GM21526 (cell line): Measurements from ENCODE around the gene SLC36A2.
"Not testable (repeated sequence)": the region's sequence is repeated elsewhere in the genome, so short reads cannot be mapped to it uniquely, and the experiment has no call there.

Experiments
- ATAC-seq: cut with Tn5 transposase; IDR thresholded peaks from one replicate; pipeline ENCODE4 v1.9.1; 2021; ENCODE audit warnings: moderate library complexity; ENCODE audit not compliant: unreplicated experiment, low FRiP score

The SLC36A2 gene

DNA sequence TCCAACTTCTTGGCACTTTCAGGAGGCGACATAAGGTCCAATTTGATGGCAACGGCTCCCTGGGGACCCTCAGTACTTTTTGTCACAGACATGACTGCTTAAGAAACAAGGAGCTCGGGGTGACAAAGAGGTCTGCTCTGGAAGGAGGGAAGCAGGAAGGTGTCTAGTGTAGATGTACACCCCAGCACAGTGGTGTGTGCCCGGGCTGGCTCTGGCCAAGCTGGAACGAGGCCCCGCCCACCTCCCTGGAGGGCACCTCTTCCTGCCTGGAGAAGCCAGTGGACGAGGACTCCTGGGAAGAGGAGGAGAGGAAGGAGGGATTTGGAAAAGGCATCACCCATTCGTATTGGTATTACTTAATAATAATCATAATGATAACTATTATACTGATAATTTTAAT, at the start of gene SLC36A2:
Gene SLC36A2, minus strand, starts transcription at position 191 of the 400 bp plus-strand sequence. Its CDS starts 99 bp downstream, at position 92.
- ATAC-seq, result no peak

DNA sequence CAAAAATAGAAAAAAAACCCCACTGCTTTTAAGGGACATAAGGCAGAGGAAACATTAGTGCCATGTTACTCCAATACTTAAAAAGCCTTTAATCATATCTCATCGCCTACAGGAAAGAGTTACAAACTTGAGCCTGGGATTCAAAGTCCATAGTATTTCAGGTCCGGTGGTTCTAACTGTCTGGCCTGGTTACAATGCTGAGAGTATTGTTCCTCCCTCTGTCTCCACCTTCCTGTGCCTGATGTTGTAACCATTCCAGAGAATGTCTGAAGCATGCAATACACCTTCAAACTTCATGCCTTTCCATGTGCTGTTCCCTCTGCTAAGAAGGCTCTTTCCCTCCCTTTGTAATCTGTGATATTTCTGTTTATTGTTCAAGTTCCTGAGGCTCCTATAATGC, 41.6 kb upstream of the SLC36A2 start:
- ATAC-seq, result no peak

DNA sequence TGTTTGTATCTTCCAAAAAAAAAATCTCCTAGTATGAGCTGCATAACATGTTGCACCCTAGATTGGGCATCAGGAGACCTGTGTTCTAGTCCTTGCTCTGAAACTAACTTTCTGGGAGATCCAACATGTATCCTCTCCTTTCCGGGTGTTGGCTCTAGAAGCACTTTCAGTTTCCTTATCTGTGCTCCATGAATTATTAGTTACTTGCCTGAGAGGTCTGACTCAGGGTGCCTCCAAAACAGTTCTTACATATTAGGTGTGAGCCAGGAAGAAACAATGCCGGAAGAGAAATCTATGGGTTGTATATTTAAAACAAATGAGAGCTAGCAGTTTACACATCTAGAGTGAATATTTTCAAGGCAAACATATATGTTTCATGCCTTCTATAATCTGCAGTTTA, 36.7 kb upstream of the SLC36A2 start:
- ATAC-seq, result no peak

DNA sequence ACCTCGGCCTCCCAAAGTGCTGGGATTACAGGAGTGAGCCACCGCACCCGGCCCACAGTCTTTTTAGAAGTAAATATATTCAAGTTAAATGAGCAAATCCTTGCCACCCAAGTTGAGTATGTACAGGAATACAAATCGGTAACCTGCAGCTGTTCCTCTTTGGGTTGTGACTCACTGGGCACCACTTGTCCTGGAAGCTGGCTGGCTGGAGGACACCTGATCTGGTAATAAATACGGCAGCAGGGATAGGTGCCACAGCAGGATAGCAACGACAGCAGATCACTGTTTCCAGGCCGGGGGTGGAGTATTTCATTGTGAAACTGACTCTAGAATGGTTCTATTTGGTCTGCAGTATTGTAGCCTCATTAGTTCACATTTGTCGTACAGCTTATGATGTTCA, 35.7 kb upstream of the SLC36A2 start:
- no peak for ATAC-seq

DNA sequence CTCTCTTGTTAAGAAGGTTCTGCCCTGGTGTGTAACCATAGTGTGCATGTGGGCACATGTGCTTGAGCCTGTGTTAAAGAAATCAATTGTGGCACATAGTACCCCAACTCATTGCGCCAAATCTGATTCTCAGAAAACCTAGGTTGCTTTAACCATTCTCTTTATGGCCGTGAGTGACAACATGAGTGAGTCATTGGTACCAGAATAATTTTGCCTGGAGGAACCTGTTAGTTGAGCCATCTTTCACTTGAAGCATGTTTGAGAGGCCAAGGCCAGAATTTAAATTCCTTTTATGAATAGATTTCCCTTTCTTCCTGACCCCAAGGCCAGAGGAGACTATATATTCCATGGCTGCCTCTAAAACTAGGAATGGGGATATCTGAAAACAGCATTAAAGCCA, 35.2 kb upstream of the SLC36A2 start:
- no peak for ATAC-seq

DNA sequence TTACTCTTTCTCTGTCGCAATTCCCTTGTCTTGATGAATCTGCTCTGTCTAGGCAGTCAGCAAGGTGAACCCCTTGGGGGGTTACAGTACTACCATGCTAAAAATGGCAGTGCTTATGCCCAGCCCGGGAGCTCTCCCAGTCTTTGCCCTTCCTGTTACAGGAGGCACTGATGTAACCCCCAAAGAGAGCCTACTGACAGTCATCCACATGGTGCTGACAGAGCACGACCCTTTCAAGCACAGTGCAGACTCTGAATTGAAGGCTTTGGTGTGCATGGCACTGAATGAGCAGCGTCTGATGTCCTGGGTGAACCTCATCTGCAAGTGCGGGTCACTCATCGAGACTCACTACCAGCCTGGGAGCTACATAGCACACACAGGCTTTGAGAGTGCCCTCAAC, 34.5 kb upstream of the SLC36A2 start:
- ATAC-seq, result no peak

DNA sequence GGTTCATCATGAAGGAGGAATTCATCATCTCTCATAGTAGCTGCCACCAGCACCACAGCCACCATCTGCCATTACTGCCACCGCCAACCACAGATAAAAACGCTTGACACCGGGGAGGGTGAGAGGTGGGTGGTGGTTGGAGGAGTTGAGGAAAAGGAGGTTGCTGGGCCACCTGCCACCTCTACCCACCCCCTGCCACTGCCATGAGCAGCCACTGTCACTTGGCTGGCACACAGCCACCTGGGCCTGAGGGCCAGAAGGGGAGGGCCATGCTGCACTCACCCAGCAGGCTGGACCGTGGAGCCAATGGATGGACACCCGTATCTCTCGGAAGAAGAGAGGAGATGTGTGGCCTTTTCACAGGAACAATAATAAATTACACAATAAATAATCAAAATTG, 31.3 kb upstream of the SLC36A2 start:
- ATAC-seq, result no peak

DNA sequence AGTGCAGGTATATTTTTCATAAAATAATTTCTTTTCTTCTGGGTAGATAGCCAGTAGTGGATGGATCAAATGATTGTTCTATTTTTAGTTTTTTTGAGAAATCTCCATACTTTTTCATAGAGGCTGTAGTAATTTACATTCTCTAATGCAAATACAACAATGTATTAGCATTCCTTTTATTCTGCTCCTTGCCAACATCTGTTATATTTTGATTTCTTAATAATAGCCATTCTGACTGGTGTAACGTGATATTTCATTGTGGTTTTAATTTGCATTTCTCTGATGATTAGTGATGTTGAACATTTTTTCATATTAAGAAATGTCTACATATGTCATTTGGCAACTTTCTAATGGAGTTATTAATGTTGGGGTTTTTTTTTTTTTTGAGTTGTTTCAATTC, 27.2 kb upstream of the SLC36A2 start:
- no peak for ATAC-seq

DNA sequence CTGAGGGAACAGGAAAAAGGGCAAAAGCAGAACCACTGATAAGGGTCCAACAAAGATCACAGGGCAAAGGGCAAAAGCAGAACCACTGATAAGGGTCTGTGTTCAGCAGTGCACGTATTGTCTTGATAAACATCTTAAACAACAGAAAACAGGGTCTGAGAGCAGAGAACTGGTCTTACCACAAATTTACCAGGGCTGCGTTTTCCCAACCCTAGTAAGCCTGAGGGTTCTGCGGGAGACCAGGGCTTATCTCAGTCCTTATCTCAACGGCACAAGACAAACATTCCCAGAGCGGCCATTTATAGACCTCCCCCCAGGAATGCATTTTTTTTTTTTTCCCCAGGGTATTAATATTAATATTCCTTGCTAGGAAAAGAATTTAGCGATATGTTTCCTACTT, 19.7 kb upstream of the SLC36A2 start:
- not testable (repeated sequence) for ATAC-seq

DNA sequence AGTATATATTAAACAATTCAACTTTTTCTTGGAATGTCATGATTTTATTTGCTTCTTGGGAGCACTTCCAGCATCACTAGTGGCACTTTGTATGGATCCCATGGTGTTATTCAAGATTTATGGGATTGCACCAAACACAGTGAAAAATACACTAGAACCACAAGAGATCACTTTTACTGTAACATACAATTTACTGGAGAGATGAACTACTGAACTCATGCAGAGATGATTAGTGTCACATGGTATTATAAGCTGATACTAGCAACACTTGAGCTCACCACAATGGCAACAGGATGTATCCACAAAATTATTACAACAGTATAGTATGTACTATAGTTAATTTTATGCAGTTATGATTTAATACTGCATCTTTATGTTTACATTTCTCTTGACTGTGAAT, 16.3 kb upstream of the SLC36A2 start:
- no peak for ATAC-seq

DNA sequence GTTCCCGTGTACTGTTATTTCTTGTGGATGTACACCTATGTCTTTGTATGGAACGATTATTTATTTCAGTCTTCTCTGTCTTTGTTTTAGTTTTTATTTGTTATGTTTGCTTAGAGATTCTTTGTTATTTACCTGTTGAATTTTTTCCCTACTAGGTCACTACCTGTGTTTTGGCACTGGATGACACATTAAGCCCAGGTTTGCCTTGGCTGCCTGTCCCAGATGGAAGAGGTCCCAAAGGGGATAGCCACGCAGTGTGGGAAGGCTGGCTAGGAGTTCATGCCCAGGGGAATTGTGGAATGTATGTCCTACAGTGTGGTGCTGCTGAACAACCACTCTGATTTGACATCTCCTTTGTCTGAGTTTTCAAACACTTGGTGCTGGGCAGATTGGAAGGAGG, 15.6 kb upstream of the SLC36A2 start:
- ATAC-seq, result no peak

DNA sequence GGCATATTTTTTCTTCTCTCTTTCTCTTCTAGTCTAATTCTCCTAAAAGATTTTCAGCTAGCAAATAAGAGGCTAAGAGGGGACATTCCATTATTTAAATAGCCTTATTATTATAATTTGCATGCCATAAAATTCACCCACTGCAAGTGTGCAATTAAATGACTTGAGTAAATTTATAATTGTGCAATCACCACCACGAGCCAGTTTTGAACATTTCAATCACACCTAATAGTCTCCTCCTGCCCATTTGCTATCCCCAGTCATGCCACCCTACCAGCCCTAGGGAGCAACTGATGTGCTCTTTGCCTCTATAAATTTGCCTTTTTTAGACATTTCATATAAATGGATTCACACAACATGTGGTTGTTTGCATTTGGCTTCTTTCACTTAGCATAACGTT, 12.0 kb upstream of the SLC36A2 start:
- no peak for ATAC-seq

DNA sequence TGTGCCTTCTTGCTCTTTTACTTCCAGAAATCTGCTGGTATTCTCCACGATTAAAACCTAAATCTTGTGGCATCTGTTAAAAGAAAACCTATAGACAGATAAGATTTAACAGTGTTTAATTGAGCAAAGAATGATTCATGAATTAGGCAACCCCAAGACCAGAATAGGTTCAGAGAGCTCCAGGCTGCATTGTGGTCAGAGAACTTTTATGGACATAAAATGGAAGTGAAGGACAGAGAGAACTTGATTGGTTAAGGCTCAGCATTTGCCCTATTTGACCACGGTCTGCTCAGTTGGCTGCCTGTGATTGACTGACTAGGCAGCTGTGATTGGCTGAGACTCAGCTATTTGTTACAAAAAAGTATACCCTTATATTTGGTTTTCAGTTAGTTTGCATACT, 10.4 kb upstream of the SLC36A2 start:
- ATAC-seq, result no peak

DNA sequence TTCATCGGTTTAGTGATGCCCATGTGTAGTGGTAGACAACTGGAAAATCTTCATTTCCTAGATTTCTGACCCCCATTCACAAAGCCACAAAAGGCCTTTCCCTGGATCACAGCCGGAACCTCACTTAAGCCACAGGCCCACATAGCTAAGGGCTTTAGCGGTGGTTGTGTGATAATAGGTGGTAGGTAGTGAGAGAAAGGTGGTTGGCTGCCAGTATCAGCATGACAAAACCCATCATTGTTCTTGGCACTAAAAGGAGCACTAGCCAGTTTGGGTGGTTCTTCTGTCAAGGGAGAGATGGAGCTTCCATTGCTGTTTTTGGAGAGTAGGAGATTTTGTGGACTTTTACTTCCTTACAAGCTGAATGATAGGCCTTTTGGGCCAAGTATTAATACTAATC, 9.7 kb upstream of the SLC36A2 start:
- no peak for ATAC-seq

DNA sequence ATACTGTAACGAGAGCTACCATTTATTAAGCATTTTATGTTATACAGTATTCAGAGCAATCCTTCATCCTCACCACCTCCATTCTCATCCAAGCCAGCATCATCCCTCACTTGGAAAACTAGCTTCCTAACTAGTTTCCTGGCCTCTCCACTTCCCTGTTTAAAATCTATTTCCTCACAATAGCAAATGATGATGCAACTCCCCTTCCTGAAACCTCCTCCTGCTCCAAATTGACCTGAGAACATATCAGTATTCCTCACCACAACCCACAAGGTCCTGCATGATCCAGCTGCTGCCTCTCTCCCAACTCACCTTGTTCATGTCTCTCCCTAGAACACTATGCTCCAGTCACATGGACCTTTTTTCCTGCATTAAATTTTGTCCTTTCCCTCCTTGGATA, 4.3 kb upstream of the SLC36A2 start:
- no peak for ATAC-seq

DNA sequence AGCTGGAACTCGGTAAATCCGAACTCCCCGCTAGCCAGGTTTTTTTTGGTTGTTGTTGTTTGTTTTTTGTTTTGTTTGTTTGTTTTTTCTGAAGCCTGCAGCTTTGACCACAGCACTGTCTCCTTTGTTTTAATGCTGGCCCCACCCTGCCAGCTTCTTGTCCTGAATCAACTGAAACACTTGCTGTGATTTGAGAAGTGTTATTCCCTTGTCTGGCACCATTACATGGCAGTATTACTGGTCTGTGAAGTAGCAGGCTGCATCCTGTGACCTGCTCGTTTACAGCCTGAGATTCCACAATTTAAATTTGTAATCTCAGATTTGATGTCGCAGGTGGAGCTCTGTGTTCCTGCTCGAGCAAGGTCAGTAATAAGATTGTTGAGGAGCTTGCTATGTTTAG, 1.4 kb upstream of the SLC36A2 start:
- no peak for ATAC-seq

DNA sequence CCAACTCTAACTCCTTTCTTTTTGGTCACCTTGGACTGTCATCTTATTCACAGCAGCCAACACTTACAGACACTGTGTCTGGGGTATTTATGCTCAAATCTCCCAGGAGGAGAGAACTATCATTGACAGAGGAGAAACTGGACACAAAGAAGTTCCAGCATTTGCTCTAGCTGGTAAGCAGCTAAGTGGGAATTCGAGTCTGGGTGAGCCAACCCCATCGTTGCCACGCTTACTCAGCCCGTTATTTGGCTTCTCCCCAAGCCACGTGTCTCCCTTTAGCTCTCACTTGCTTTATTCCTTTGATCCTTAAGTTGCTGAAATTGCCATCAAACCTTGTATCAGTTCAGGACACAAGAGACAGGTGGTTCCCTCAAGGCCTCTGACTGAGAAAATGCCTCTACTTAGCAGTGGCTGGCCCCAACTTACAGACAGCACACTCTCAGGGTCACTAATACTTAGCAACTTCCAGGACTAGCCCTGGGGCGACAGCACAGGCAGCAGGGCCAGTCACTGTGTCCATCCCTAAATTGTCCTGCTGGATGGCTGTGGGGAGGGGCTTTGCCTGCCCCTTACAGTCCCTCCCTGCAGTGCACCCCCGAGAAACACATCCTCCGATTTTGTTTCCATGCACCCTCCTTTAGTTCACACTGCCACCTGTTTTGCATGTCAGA, 1.4 kb downstream of the SLC36A2 start:
- ATAC-seq, result no peak

DNA sequence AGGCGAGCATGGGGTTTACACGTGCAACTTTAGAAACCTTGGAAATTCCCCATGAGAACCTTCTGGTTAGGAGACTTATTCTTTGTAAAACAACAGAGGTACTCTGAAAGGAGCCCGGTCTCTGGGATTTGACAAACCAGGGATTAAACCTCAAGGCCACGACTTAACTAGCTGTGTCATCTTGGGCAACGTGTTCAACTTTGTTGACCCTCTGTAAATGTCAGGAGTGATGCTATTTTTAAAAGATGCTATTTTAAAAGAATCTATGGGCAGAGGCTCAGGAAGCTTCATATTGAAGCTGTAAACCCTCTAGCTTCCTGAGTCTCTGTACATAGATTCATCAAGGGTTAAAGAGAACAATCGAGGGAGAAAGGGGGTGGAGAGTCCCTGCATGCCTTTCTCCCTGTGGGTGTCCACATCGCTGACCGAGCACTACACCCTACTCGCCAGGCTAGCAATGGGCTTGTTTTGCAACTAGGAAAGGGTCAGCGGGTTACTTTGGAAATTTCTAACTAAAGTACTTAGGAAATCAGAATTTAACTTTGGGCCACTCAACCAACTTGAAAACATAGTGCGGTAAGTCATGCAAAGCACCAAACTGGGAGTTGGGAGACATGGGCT, 2.1 kb downstream of the SLC36A2 start:
- ATAC-seq, result no peak

DNA sequence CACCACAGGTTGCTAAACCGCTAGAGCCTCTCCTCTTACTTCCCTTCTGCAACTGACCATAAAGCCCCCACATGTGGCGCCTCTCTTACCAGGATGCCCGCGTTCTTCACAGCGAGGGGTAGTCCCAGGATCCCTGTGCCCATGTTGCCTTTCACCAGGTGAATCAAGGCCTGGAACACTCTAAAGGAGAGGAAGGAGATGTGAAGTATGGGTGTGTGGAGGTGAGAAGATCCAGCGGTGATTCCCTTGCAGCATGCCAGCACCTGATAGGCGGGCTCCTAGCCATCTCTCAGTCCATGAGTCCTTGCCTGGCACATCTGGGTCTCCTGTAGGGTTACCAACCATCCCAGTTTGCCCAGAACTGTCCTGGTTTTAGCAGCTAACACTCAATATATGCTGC, 3.3 kb downstream of the SLC36A2 start:
- no peak for ATAC-seq

DNA sequence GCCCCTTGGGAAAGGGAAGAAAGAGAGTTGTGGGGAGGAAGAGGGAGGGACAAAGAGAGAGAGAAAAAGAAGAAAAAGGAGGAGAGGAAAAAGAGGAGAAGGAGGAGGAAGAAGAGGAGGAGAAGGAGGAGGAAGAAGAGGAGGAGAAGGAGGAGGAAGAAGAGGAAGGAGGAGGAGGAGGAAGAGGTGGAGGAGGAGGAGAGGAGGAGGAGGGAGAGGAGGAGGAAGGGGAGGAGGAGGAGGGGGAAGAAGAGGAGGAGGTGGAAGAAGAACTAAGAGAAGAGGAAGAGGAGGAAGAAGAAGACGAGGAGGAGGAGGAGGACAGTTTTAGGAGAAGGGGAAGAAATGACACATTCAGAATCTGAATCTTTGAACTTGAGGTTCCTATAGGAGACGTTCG, 7.4 kb downstream of the SLC36A2 start:
- no peak for ATAC-seq

DNA sequence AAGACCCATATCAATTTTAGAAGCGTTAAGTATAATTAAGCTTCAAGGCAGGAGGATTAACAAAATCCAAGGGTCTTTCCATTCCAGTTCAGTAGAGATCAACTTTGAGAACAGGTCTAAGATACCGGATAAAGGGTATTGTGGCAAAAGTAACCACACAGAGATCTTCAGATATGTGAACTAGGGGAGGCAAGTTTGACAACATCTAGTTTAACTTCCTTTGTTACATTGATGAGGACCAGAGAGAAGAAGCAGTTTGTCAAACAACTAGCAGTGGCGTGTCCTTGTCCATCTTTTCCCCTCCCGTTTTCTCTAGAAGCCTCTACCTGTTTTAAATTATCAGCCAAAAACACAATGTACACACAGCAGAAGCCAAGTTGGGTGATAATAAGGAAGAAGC, 8.6 kb downstream of the SLC36A2 start:
- no peak for ATAC-seq

DNA sequence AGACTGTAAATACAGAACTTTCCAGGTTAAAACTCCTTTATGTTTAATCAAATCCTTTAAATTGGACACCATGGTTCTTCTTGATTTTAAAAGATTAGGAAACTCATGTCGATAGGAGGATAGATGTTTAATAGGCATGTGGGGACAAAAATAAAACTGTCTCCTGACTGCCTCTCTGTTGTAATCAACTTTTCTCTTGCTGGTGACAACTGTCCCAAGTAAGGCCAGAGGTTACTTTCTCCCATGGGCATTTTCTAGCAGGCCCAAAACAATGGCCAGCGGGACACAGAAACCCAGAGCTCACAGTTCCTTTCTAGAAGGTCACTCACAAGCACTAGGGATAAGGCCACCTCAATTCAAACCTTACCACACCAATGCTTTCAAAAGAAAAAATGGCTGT, 14.5 kb downstream of the SLC36A2 start:
- ATAC-seq, result no peak

DNA sequence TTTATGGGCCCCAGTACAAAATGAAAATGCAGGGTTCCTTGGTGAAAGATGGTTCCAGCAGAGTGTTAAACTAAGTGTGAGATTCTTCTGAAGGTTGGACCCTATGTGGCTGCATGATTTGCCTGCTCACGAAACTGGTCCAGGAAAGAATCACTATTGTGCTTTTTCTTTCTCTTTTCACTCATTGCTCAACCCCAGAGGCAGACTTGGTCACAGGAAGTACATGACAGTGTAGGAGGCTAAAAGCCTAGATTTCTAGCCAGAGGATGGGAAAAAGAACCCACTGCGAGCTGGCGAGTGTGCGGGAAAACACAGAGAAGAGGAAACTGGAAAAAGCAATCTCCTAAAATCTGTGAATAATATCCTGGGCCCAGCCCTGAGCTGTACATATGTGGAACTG, 18.6 kb downstream of the SLC36A2 start:
- no peak for ATAC-seq
